IMR-90 (cell line): ENCODE measurements around the gene OSTC.

Experiments used
- NFE2L2 ChIP-seq: fragments of 150-350 bp; IDR thresholded peaks from 2 replicates; pipeline ENCODE4 v1.6.1; 2016; ENCODE audit warnings: low read depth, mild to moderate bottlenecking, low read length
- POLR2A ChIP-seq: IDR thresholded peaks from 2 replicates; pipeline ENCODE4 v1.6.1; 2012; ENCODE audit warnings: mild to moderate bottlenecking, low read depth, low read length
- TF ChIP-seq, protein P1 (sequence below): fragments of 150-350 bp; IDR thresholded peaks from 2 replicates; pipeline ENCODE4 v1.6.1; 2016; ENCODE audit warnings: low read depth, mild to moderate bottlenecking, low read length, moderate library complexity, borderline replicate concordance
- TF ChIP-seq, protein P2 (sequence below): conservative IDR thresholded peaks from 2 replicates; pipeline ENCODE4 v1.5.1; 2012; ENCODE audit warnings: mild to moderate bottlenecking, low read depth, low read length, improper control_type of control experiment

DNA sequence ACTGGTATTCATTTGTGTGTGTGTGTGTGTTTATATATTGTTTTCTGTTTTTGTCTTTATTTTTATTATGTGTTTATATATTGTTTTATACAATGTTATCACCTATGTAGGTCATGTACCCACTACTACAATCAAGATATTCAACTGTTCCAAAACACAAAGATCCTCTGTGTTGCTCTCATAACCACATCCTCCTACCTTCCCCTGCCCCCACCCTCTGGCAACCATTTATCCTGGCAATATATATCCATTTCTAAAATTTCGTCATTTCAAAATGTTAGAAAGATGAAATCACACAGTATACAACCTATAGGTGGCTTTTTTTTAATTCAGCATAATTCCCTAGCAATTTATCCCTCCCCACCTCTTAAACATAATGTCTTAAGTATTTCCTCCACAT, 48.9 kb upstream of the OSTC start:
- no peak for TF ChIP-seq POLR2A
- no peak for TF ChIP-seq NFE2L2
- TF ChIP-seq, protein P1, sequence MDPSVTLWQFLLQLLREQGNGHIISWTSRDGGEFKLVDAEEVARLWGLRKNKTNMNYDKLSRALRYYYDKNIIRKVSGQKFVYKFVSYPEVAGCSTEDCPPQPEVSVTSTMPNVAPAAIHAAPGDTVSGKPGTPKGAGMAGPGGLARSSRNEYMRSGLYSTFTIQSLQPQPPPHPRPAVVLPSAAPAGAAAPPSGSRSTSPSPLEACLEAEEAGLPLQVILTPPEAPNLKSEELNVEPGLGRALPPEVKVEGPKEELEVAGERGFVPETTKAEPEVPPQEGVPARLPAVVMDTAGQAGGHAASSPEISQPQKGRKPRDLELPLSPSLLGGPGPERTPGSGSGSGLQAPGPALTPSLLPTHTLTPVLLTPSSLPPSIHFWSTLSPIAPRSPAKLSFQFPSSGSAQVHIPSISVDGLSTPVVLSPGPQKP, result no peak
- TF ChIP-seq, protein P2, sequence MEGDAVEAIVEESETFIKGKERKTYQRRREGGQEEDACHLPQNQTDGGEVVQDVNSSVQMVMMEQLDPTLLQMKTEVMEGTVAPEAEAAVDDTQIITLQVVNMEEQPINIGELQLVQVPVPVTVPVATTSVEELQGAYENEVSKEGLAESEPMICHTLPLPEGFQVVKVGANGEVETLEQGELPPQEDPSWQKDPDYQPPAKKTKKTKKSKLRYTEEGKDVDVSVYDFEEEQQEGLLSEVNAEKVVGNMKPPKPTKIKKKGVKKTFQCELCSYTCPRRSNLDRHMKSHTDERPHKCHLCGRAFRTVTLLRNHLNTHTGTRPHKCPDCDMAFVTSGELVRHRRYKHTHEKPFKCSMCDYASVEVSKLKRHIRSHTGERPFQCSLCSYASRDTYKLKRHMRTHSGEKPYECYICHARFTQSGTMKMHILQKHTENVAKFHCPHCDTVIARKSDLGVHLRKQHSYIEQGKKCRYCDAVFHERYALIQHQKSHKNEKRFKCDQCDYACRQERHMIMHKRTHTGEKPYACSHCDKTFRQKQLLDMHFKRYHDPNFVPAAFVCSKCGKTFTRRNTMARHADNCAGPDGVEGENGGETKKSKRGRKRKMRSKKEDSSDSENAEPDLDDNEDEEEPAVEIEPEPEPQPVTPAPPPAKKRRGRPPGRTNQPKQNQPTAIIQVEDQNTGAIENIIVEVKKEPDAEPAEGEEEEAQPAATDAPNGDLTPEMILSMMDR, result no peak
